CD14-positive monocyte (primary cell): Measurements from ENCODE around the gene SLC27A2. TPM values are rescaled to one million over a fixed set of nuclear protein-coding genes. Genes with fewer than 3 reads are reported as not detected.

ENCODE experiments used
- DNase-seq, 3 donors: peaks; one replicate each; pipeline ENCODE4 v3.0.0-alpha.2; 2011 to 2022
- H2AFZ ChIP-seq: 2 replicates; pipeline ENCODE4 v1.6.0; 2012; ENCODE audit warnings: mild to moderate bottlenecking, low read depth, low read length, inconsistent platforms; ENCODE audit not compliant: insufficient read depth, poor library complexity, severe bottlenecking
- H3K27ac ChIP-seq, 2 donors: 1 replicate in 1 of 2; 2 replicates in 1 of 2; pipeline ENCODE4 v1.5.1; 2012 to 2013; ENCODE audit warnings: low read length in 2 of 2, control low read depth in 1 of 2, inconsistent platforms in 1 of 2, low read depth in 1 of 2, mild to moderate bottlenecking in 1 of 2
- H3K27me3 ChIP-seq, 2 donors: one replicate each; pipeline versions ENCODE4 v1.6.0 to v1.6.1; 2011 to 2013; ENCODE audit warnings: low read length in 2 of 2; ENCODE audit not compliant: control insufficient read depth in 2 of 2, insufficient read depth in 2 of 2
- H3K36me3 ChIP-seq, 2 donors: replicated peaks in 1 of 2; 1 replicate in 1 of 2; 2 replicates in 1 of 2; pipeline versions ENCODE4 v1.5.1 to v1.6.1; 2012 to 2013; ENCODE audit warnings: low read length in 2 of 2, control low read depth in 1 of 2, inconsistent platforms in 1 of 2, mild to moderate bottlenecking in 1 of 2; ENCODE audit not compliant: insufficient read depth in 2 of 2, control insufficient read depth in 1 of 2
- H3K4me1 ChIP-seq, 2 donors: 1 replicate in 1 of 2; 2 replicates in 1 of 2; pipeline versions ENCODE4 v1.5.1 to v1.6.1; 2012 to 2013; ENCODE audit warnings: low read length in 2 of 2, control low read depth in 1 of 2, inconsistent platforms in 1 of 2, mild to moderate bottlenecking in 1 of 2, moderate library complexity in 1 of 2; ENCODE audit not compliant: insufficient read depth in 2 of 2, control insufficient read depth in 1 of 2
- H3K4me2 ChIP-seq: replicated peaks from 2 replicates; pipeline ENCODE3; 2012; ENCODE audit warnings: low read length, moderate library complexity, mild to moderate bottlenecking; ENCODE audit not compliant: poor library complexity, severe bottlenecking; ENCODE audit errors: extremely low read depth
- H3K4me3 ChIP-seq, 3 experiments: fragments of 200-600 bp in 1 of 3; sonication (generic) in 1 of 3; replicated peaks in 1 of 3; 1 replicate in 2 of 3; 2 replicates in 1 of 3; pipeline ENCODE4 v1.5.1; 2011 to 2013; ENCODE audit warnings: low read length in 3 of 3, mild to moderate bottlenecking in 3 of 3, control low read depth in 2 of 3, low read depth in 2 of 3, inconsistent platforms in 1 of 3, moderate library complexity in 1 of 3
- H3K79me2 ChIP-seq: 2 replicates; pipeline ENCODE4 v1.6.0; 2012; ENCODE audit warnings: mild to moderate bottlenecking, control low read depth, inconsistent platforms, low read length, moderate library complexity; ENCODE audit not compliant: insufficient read depth
- H3K9ac ChIP-seq: 2 replicates; pipeline ENCODE4 v1.6.0; 2017; ENCODE audit warnings: low read length, mild to moderate bottlenecking; ENCODE audit not compliant: insufficient read depth, poor library complexity, severe bottlenecking
- H3K9me3 ChIP-seq, 2 donors: replicated peaks in 1 of 2; 1 replicate in 1 of 2; 2 replicates in 1 of 2; pipeline versions ENCODE4 v1.5.1 to v1.6.1; 2012 to 2013; ENCODE audit warnings: low read length in 2 of 2, control low read depth in 1 of 2; ENCODE audit not compliant: control insufficient read depth in 1 of 2, insufficient read depth in 1 of 2
- H4K20me1 ChIP-seq: 2 replicates; pipeline ENCODE4 v1.6.0; 2012; ENCODE audit warnings: mild to moderate bottlenecking, low read length, control low read depth, moderate library complexity; ENCODE audit not compliant: insufficient read depth
- H3K27ac Mint-ChIP-seq, 7 donors: one replicate each; pipeline ENCODE4 v1.8.0; 2020; ENCODE audit warnings: mild to moderate bottlenecking in 7 of 7, mixed read lengths in 7 of 7, moderate library complexity in 6 of 7, inconsistent platforms in 2 of 7
- H3K27me3 Mint-ChIP-seq, 3 donors: one replicate each; pipeline ENCODE4 v1.8.0; 2021 to 2022; ENCODE audit warnings: low read depth in 3 of 3, mild to moderate bottlenecking in 3 of 3, mixed read lengths in 3 of 3, moderate library complexity in 3 of 3, inconsistent platforms in 1 of 3
- H3K36me3 Mint-ChIP-seq, 2 donors: one replicate each; pipeline ENCODE4 v1.8.0; 2020; ENCODE audit warnings: mixed read lengths in 2 of 2, inconsistent platforms in 1 of 2, mild to moderate bottlenecking in 1 of 2
- H3K4me1 Mint-ChIP-seq: one replicate; pipeline ENCODE4 v1.8.0; 2020; ENCODE audit warnings: mild to moderate bottlenecking, mixed read lengths
- H3K4me3 Mint-ChIP-seq, 2 donors: one replicate each; pipeline ENCODE4 v1.8.0; 2020; ENCODE audit warnings: mild to moderate bottlenecking in 2 of 2, mixed read lengths in 2 of 2, moderate library complexity in 1 of 2
- H3K9me3 Mint-ChIP-seq, 7 donors: one replicate each; pipeline ENCODE4 v1.8.0; 2020 to 2022; ENCODE audit warnings: mixed read lengths in 7 of 7, mild to moderate bottlenecking in 6 of 7, moderate library complexity in 6 of 7, inconsistent platforms in 2 of 7
- WGBS: methylation state at CpG from one replicate; pipeline ENCODE4 v1.1.5; 2013; ENCODE audit warnings: missing lambda C conversion rate; ENCODE audit not compliant: insufficient coverage; 5-methylcytosine and 5-hydroxymethylcytosine counted together
- intact Hi-C, 2 donors: fragments of 100-400 bp; cut with micrococcal nuclease; formaldehyde crosslinking; loops; one replicate each; pipeline versions ENCODE4 v1.15.0 to v1.15.1; 2023
- polyA plus RNA-seq, 3 donors: library from polyadenylated mRNA; depleted of rRNA in 1 of 3; unstranded in 2 of 3; stranded (reverse) in 1 of 3; fragments of 300-500 nt in 2 of 3; fragments of >200 nt in 1 of 3; fragmentation: Illumina TruSeq in 2 of 3; gene quantifications; 1 replicate in 2 of 3; 2 replicates in 1 of 3; pipeline ENCODE4 v1.2.3, GENCODE V29; 2012 to 2021
- TF ChIP-seq, protein P1 (sequence below): fragments of 200-600 bp; IDR thresholded peaks from one replicate; pipeline ENCODE4 v1.8.0; 2022; ENCODE audit warnings: antibody characterized with exemption, mild to moderate bottlenecking

The SLC27A2 gene
- polyA plus RNA-seq, 3 donors, result 0.13 TPM; not detected in 2

DNA sequence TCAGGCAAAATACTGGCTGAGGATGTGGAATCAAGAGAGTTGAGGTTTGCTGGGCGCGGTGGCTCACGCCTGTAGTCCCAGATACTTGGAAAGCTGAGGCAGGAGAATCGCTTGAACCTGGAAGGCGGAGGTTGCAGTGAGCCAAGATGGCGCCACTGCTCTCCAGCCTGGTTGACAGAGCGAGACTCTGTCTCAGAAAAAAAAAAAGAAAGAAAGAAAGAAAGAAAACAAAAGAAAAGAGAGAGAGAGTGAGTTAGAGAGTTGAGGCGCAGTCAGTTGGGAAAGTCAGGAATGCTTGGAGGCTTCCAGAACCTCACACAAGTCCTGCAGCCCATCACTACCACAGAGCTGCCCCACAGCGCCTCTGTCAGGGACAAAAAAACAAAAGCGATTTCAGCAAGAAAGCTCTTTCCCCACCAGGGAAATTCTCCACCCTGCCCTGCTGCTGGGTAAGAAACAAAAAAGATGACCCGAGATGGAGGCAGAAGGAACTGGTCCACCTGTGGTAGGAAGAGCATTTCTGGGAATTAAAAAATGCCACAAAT, 69.7 kb downstream of the SLC27A2 start:
- no peaks in the 10 kb centered on the region for H3K27me3 ChIP-seq
- Mint-ChIP-seq H3K27me3 (peaks cover 0 to 3% (median 0%) of the 10 kb centered on the region in 3 donors), H3K27ac (no peak overlapping the region), H3K4me1 (peaks cover 32% of the 10 kb centered on the region), H3K4me3 (no peak overlapping the region), H3K9me3 (no peaks in the 10 kb centered on the region), H3K36me3 (no peaks in the 10 kb centered on the region)
- WGBS, result 98% methylated on average over 7 of the region's 11 CpGs
- peaks cover 23 to 25% of the 10 kb centered on the region in 2 donors for H3K4me1 ChIP-seq
- no peaks in the 10 kb centered on the region for H3K9me3 ChIP-seq
- H3K4me2 ChIP-seq, result no peak overlapping the region
- no peak overlapping the region for H2AFZ ChIP-seq
- TF ChIP-seq, protein P1, sequence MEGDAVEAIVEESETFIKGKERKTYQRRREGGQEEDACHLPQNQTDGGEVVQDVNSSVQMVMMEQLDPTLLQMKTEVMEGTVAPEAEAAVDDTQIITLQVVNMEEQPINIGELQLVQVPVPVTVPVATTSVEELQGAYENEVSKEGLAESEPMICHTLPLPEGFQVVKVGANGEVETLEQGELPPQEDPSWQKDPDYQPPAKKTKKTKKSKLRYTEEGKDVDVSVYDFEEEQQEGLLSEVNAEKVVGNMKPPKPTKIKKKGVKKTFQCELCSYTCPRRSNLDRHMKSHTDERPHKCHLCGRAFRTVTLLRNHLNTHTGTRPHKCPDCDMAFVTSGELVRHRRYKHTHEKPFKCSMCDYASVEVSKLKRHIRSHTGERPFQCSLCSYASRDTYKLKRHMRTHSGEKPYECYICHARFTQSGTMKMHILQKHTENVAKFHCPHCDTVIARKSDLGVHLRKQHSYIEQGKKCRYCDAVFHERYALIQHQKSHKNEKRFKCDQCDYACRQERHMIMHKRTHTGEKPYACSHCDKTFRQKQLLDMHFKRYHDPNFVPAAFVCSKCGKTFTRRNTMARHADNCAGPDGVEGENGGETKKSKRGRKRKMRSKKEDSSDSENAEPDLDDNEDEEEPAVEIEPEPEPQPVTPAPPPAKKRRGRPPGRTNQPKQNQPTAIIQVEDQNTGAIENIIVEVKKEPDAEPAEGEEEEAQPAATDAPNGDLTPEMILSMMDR, result no peak
- no peak for DNase-seq
- no peaks in the 10 kb centered on the region for H3K36me3 ChIP-seq
- H3K79me2 ChIP-seq, result no peaks in the 10 kb centered on the region
- no peak overlapping the region for H3K4me3 ChIP-seq
- H4K20me1 ChIP-seq, result no peaks in the 10 kb centered on the region
- H3K9ac ChIP-seq, result no peak overlapping the region
- intact Hi-C loops, result no loop called here
- no peak overlapping the region for H3K27ac ChIP-seq

DNA sequence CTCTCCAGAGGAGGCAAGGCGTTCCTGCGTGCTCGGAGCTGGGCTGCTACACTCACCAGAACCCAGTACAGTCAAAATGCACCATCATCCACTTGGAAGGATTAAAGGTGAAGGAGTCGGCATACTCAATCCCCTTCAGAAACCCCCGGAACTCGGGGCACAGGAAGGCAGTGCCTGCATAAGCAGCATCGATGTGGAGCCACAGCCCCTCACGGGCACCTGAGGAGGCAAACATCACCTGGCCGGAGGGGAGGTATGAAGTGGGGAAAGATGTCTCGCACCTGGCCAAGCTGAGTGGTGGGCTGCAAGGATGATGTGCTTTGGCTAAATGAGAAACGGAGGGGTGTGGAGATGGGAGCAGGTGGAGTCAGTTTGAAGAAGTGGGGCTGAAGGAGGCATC, 70.6 kb downstream of the SLC27A2 start:
- H3K9me3 ChIP-seq, result no peaks in the 10 kb centered on the region
- H3K27ac ChIP-seq, result no peak overlapping the region
- WGBS, result 98% methylated on average over 6 of the region's 11 CpGs
- H3K79me2 ChIP-seq, result no peaks in the 10 kb centered on the region
- Mint-ChIP-seq H3K4me3 (no peak overlapping the region), H3K9me3 (peaks cover 0 to 2% (median 0%) of the 10 kb centered on the region in 7 donors), H3K27me3 (peaks cover 0 to 3% (median 0%) of the 10 kb centered on the region in 3 donors), H3K4me1 (peaks cover 30% of the 10 kb centered on the region), H3K27ac (peak overlapping the region in 1 of 7 donors; percentile 22), H3K36me3 (no peaks in the 10 kb centered on the region)
- no peaks in the 10 kb centered on the region for H3K36me3 ChIP-seq
- H3K9ac ChIP-seq, result no peak overlapping the region
- no peak overlapping the region for H3K4me2 ChIP-seq
- TF ChIP-seq, protein P1, result no peak
- DNase-seq, result no peak
- intact Hi-C loops, result no loop called here
- H3K4me3 ChIP-seq, result no peak overlapping the region
- H3K4me1 ChIP-seq, result peaks cover 24 to 25% of the 10 kb centered on the region in 2 donors
- no peak overlapping the region for H2AFZ ChIP-seq
- no peaks in the 10 kb centered on the region for H4K20me1 ChIP-seq
- no peaks in the 10 kb centered on the region for H3K27me3 ChIP-seq
